Endometrium (tissue), 2 donors: ENCODE data around the gene SPATA19.

Experiments
- FAIRE-seq: peaks from 2 replicates; lab custom pipeline; 2012; peaks lifted over from hg19 to GRCh38; lab: Jason Lieb, UNC
- donor health status: control.
- donor health status: control.

The SPATA19 gene

GRCh38 chr11:133835593-133836548 is 9.4 kb downstream of the SPATA19 start:
- no peak for FAIRE-seq

DNA sequence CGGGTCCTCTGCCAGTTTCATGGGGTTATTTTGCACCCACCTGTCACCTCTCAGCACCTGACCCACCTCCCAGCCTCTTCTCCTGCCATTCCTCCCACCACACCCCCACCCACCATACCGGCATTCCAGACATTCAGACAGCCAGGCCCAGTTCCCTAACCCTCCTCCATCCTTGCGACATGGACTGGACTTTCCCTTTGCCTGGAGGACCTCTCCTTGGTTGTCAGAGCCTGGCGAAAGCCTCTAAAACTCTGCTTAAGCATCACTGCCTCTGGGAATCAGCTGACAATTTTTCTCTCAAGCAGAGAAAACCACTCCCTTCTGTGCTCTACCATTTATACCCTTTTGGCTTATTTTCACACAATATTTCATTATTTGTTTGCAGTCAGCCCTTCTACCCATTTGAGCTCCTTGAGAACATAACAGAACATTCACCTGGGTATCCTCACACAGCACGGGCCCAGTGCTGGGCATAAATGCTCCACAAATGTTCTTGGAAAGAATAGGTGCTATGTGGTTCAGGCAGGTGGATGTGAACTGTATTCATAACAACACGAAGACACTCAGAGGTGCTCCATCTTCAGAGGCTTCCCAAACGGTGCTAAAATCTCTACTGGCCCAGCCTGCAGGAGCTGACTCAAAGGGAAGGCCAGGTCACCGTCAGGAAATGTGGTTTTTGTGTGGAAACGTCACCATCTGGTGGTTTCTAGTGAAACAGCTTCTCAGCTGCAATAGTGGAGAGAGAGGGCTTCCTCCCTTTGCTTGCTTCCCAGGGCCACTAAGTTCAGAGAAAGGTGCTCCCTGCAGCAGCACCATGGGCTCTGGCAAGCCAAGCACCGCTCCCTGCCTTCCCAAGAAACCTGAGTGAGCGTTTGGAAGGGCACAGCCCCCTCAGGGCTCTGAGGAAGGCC is 10.4 kb downstream of the SPATA19 start:
- FAIRE-seq = no peak

GRCh38 chr11:133833898-133834681 is 11.2 kb downstream of the SPATA19 start:
- FAIRE-seq = no peak

DNA sequence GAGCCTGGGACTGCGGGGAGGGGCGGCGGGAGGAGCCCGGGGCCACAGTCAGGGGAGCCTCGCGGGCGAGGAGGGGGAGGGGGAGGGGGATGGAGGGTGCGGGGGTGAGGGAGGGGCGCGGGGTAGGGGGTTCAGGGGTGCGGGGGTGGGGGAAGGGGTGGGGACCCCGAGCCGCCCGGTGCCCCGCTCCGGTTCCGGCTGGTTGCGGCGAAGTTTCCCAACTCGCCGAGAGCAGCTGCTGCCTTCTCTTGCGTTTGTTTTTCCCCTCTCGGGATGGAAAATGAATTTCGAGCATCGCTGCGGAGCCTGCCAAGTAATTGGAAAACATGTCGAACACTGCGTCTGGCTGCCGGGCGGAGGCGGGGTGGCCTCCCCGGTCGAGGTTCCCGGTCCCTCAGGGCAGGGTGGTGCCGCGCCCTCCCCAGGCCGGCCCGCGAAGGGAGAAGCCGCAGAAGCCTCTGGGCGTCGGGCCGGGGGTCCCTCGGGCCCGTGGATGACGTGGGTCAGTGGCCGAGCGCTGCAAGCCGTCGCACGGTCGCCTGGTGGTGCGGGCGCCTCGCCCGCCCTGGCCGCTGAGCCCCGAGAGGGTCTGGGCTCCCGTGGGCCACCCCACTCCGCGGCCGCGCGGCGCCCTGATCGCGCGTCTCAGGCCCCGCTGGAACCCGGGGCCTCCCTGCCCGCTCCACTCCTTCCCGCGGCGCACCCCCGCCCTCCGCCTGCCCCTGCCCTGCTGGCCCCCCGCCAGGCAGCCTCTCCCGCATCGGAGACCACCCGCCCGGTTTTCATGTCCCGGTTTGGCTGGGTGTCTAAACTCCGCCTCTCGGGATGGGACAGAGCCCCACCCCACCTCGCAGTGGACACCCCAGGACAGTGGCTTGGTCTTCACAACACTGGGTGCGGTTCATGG is 12.1 kb downstream of the SPATA19 start:
- no peak for FAIRE-seq

- FAIRE-seq = no peak
Measured at GRCh38 chr11:133832096-133832990, 13.0 kb downstream of the SPATA19 start.

GRCh38 chr11:133830931-133831907 is 14.1 kb downstream of the SPATA19 start:
- FAIRE-seq = no peak

DNA sequence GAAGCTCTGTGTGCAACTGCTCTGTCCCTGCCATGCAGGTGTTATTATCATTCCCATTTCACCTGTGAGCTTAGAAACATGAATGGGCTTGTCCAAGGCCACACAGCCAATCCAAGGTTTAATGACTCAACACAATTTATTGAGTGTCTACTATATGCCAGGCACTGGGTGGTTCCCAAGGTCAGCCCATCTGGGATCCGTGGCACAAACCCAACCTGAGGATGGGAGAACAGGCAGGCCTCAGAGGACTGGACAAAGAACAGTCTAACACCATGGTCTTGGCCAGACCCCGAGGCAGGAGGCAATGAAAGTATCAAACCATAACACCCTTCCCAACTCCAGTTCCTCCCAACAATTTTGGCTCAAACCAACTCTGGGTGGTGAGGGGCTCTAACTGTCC is 15.7 kb downstream of the SPATA19 start:
- no peak for FAIRE-seq

DNA sequence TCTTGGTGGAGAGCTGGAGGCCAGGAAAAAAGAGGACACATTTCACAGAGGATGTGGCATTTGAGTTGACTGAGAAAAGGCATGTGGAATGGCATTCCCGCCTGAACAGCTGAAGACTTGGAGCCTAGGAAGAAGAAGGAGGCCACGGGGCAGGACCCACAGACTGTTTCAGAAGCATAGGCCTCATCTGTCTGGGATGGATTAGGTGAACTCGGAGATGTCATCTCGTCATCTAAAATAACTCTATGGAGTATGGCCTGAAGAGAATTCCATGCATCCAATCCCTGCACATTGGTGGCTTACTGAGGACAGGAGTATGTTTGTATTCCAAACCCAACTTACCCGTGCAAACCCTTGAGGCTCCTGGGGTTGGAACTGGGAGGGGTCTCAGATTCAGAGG is 16.4 kb downstream of the SPATA19 start:
- no peak for FAIRE-seq

DNA sequence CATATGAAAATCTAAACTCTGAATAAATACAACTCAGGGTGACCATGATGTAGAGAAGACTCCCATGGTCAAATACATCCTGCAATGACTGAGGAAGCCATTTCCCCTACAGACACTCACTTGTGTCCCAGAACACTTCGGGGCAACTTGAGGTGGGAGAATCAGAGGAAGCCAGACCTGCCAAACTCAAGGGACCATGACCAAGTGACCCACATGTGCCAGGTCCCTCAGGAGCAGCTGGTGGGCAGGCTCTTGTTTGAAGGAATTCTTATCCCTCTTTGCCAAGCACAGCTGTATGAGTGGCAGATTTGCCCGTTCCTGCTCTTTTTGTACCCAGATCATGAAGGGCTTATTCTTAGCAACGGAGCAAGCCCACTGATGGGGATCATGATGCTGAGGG is 17.8 kb downstream of the SPATA19 start:
- no peak for FAIRE-seq

DNA sequence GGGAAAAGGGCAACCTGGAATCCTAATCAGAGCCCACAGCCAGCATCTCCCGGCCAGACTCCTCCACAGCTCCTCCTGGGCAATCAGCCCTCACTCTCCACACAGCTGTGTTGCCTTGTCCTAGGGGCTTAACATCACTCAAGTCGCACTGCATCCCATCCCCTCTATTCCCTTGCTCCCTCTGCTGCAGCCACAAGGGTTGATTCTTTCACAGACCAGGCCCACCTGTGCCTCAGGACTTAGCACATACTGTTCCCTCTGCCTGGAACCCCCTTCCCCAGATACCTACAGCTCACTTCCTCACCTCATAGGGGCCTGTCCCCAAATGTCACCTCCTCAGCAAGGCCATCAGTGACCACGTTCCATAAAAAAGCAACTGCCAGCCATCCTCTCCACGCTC is 18.4 kb downstream of the SPATA19 start:
- FAIRE-seq = no peak

- no peak for FAIRE-seq
Measured at GRCh38 chr11:133825666-133826065, 19.6 kb downstream of the SPATA19 start.

DNA sequence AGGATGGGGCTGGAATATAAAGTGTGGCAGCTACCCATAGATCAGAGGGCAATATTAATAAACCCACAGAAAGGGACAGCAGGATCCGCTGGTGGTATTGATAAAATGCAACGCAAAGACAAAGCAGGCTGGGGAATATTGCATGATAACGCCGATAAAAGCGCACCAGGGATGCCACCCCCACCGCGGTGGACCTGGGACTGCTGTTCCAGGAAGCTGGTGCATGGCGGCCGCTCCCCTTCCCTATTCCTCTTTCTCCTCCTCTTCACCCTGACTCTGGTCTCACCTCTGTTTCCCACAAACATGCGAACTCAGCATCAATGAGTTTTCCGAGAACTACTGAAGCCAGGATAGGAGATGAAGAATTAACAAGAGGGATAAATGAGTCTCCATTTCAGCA is 20.2 kb downstream of the SPATA19 start:
- no peak for FAIRE-seq

DNA sequence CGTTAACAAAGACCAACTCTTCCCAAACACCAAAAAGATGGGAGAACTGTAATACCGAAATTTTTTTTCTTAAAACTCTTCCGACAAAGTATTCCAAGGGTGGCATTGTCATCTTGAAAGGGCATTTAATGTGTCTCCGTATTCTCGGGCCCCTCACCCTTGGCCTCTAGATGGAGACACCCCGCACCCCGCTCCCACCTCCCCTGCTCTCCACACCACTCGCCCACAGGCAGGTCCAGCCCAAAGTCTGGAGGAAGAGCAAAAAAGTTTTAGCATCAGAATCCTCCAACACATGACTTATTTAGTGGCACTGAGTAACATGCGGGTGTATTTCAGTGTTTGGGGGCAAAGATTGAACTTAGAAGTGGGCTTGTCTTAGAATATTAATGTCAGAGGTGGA is 20.7 kb downstream of the SPATA19 start:
- FAIRE-seq = no peak

DNA sequence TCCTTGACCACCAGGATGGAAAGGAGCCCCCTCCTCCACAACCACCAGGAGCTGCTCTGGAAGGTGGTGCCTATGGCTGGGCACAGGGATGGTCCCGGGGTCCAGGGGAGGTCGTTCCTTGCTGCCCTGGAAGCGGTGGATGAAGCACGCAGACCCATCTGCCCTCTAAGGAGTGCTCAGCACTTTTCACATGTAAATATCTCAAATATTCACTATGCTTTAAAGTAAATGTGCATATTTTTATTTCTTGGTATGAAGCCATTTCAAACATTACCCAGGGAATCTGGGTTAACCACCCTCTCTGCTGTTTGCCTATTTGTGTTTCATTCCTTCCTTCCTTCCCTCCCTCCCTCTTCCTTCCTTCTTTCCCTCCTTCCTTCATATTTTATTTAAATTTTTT is 21.7 kb downstream of the SPATA19 start:
- no peak for FAIRE-seq

- no peak for FAIRE-seq
Measured at GRCh38 chr11:133823211-133823610, 22.1 kb downstream of the SPATA19 start.

GRCh38 chr11:133821776-133822175 is 23.5 kb downstream of the SPATA19 start:
- no peak for FAIRE-seq

DNA sequence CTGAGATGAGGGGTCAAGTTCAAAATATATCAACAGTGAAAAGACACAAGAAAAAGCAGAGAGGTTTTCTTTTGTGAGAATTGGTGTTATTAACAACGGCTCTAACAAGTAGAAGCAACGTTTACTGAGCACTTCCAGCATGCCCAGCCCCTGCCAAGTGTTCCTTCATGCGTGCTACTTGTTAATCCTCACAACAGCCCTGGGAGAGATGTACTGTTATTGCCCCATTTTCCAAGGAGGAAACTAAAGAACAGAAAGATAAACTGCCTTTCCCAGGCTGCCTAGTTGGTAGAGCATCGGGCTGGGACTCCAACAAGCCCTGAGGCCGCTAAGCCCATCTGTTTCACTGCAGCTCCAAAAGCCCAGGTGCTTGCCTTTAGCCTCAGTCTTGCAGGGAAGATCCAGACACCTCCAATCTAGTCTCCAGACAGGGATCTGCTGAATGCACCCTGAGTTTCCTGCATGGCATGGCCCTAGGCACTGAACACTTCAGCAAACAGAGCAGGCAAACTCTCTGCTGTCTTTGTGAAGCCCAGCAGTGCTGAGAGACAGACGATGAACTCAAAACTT is 25.5 kb downstream of the SPATA19 start:
- no peak for FAIRE-seq

- FAIRE-seq = no peak
Measured at GRCh38 chr11:133819114-133819513, 26.2 kb downstream of the SPATA19 start.
